ENCODE measurements around the gene PDIA6. TPM values are rescaled to one million over a fixed set of nuclear protein-coding genes. Genes with fewer than 3 reads are reported as not detected.

PDIA6 gene
- total and polyA plus RNA-seq, 9 of the 15 experiments (the other 6 are each of a cell fraction or from before 2014, with no cell fraction given): 166 to 268 (median 229) TPM

DNA sequence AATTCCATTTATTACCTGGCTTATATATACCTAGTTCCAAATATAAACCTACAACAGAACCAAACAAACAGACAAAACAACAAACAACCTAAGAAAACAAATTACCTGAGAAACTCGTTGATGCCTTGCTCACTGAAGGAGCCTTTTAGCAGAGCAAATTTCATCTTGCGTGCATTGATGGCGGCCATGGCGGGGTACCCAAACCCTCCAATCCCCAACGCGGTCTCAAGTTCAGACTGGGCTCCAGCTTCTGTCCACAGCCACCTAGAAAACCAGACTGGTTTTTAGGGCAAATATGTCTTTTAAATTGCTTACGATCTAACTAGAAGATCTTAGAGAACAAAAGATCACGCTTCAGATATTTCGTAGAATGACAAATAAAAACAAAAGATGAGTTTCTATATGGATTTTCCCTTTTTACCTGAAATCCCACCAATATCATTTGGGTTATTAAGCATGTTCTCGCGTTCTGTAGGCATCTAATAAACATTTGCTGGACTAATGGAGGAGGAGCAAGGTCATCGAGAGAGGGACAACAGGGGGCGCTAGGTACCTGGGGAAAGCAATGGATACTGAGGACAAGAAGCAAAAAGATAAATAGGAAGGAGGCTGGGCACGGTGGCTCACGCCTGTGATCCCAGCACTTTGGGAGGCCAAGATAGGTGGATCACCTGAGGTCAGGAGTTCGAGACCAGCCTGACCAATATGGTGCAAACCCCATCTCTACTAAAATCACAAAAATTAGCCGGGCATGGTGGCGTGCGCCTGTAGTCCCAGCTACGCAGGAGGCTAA is 25.2 kb downstream of the PDIA6 start:
- Histone ChIP-seq H3K9ac (ENCODE audit: insufficient read depth in 1 of 2, low read depth in 2 of 2, low read length in 2 of 2) (no peak overlapping the region), H3K27ac (ENCODE audit: extremely low read depth, low read depth, low read length) (no peak overlapping the region), H3K4me2 (ENCODE audit: insufficient read depth, low read length) (no peak overlapping the region), H3K36me3 (ENCODE audit: control insufficient read depth, insufficient read depth, low read length) (peaks cover 97% of the 10 kb centered on the region), H3K9me3 (replicated peaks; ENCODE audit: control insufficient read depth, insufficient read depth, low read depth, low read length) (no peaks in the 10 kb centered on the region), H3K27me3 (ENCODE audit: control insufficient read depth in 2 of 2, insufficient read depth in 2 of 2, low read length in 2 of 2) (no peaks in the 10 kb centered on the region), H3K4me1 (replicated peaks in 1 of 2; ENCODE audit: control insufficient read depth in 2 of 2, insufficient read depth in 2 of 2, low read length in 2 of 2) (no peaks in the 10 kb centered on the region), H4K20me1 (replicated peaks; ENCODE audit: control insufficient read depth, insufficient read depth, low read length) (peaks cover 3% of the 10 kb centered on the region; the same call in 1 of the 2 replicates), H3K4me3 (no peak overlapping the region), H3K9me1 (ENCODE audit: control insufficient read depth, insufficient read depth, low read length) (no peaks in the 10 kb centered on the region), H3K79me2 (ENCODE audit: control insufficient read depth, insufficient read depth, low read length) (no peaks in the 10 kb centered on the region; the same call in 2 of the 3 replicates), H2AFZ (ENCODE audit: low read depth, low read length) (no peak overlapping the region)
- BruUV-seq (replicated peaks): no TSS peak
- CTCF ChIA-PET (ENCODE audit: low intra/inter-chr PET ratio): no interaction called here
- peak in 2 of 4 experiments; percentile 39 to 46 for DNase-seq (ENCODE audit: extremely low read depth in 1 of 4, low spot score in 3 of 4)
- peak in 1 of 2 experiments; percentile 29; a peak in 1 of 4 replicates for TF ChIP-seq RAD21 (CRISPR knock-in tag; conservative IDR thresholded peaks at IDR 0.05 in 1 of 2, IDR thresholded peaks at IDR 0.05 in 1 of 2)
- TF ChIP-seq, protein P1, sequence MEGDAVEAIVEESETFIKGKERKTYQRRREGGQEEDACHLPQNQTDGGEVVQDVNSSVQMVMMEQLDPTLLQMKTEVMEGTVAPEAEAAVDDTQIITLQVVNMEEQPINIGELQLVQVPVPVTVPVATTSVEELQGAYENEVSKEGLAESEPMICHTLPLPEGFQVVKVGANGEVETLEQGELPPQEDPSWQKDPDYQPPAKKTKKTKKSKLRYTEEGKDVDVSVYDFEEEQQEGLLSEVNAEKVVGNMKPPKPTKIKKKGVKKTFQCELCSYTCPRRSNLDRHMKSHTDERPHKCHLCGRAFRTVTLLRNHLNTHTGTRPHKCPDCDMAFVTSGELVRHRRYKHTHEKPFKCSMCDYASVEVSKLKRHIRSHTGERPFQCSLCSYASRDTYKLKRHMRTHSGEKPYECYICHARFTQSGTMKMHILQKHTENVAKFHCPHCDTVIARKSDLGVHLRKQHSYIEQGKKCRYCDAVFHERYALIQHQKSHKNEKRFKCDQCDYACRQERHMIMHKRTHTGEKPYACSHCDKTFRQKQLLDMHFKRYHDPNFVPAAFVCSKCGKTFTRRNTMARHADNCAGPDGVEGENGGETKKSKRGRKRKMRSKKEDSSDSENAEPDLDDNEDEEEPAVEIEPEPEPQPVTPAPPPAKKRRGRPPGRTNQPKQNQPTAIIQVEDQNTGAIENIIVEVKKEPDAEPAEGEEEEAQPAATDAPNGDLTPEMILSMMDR (IDR thresholded peaks at IDR 0.05 in 2 of 3, conservative IDR thresholded peaks at IDR 0.05 in 1 of 3; ENCODE audit: insufficient read depth in 2 of 3, low read depth in 1 of 3, low read length in 3 of 3): peak; percentile 36 to 57 (median 49); a peak in 4 of 6 replicates
- no peak for TF ChIP-seq MCM3 (IDR thresholded peaks at IDR 0.05)
- no peak for TF ChIP-seq TRIM24 (IDR thresholded peaks at IDR 0.05)
- peak; percentile 30 for TF ChIP-seq CTCFL (IDR thresholded peaks at IDR 0.05; ENCODE audit: borderline replicate concordance, insufficient read depth, low read depth, low read length, poor library complexity, severe bottlenecking)
- TF ChIP-seq GABPA (tag; conservative IDR thresholded peaks at IDR 0.05; ENCODE audit: low read depth): no peak
- no peak for TF ChIP-seq RBFOX2 (IDR thresholded peaks at IDR 0.05; ENCODE audit: low read depth, low read length)
- TF ChIP-seq ARID3B (CRISPR knock-in tag; IDR thresholded peaks at IDR 0.05; ENCODE audit: borderline replicate concordance): no peak
- TF ChIP-seq ZC3H4 (CRISPR knock-in tag; IDR thresholded peaks at IDR 0.05; ENCODE audit: borderline replicate concordance): no peak
- POLR2A ChIA-PET: interaction anchor here (0.8 kb wide), 1 partner anchor 9 kb away, joined by 5 read pairs; no protein-coding TSS in a partner anchor
- 91% methylated on average over 20 of the region's 20 CpGs for WGBS (ENCODE audit: insufficient coverage, low coverage, missing lambda C conversion rate)
- ATAC-seq: peak; percentile 76
- FAIRE-seq: no peak
- intact Hi-C loops (cut with micrococcal nuclease) (loop anchor here (1.0 kb wide), 1 partner anchor 45 kb away; no protein-coding TSS in a partner anchor), in situ Hi-C loops (cut with MboI) (no loop called here)

Data from K562 (cell line).